GM19099 (cell line): ENCODE measurements around the gene RASAL2.

Experiments
- POLR2A ChIP-seq: IDR thresholded peaks from 3 replicates; pipeline ENCODE4 v1.6.1; 2011; ENCODE audit warnings: low read depth; ENCODE audit not compliant: insufficient read length; ENCODE audit errors: extremely low read depth

Gene RASAL2

GRCh38 chr1:178510155-178510554 lies 416.3 kb downstream of the RASAL2 start:
- no peak for TF ChIP-seq POLR2A

DNA sequence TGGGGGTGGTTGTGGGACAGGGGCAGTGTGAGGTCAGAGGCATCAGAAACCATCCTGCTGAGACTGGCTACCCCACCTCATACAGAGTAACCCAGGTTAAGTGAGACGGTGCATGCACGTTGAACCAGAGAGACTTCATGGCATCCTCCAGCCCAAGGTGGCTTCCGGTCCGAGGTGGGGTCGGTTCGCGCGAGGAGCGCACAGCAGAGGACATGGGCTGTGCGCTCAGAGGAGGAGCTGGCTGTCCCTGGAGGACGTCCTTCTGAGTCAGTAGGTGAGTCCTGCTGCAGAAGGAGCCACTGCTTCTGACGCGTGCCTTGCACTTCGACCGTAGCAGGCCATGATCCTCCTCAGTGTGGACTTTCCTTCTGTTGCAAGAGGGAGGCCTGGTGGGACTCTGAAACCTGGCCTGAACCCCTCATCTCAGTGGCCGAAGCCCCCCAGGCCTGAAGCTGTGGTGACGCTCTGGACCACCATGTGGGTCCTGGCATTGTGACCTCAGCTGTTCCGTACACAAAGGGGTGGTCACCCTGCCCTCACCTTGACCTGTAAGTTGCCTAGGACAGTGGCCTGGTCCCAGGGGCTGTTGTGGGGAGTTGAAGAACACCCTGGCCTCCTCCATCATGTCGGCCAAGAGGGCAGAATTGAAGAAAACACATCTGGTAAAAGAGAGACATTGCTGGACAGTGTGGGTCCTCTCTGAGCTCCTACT lies 418.8 kb downstream of the RASAL2 start, which contains the start of gene TEX35:
TEX35 (plus strand) TSS at position 544 of the 712 bp plus-strand sequence; CDS start at position 624, 80 bp downstream.
- no peak for TF ChIP-seq POLR2A

DNA sequence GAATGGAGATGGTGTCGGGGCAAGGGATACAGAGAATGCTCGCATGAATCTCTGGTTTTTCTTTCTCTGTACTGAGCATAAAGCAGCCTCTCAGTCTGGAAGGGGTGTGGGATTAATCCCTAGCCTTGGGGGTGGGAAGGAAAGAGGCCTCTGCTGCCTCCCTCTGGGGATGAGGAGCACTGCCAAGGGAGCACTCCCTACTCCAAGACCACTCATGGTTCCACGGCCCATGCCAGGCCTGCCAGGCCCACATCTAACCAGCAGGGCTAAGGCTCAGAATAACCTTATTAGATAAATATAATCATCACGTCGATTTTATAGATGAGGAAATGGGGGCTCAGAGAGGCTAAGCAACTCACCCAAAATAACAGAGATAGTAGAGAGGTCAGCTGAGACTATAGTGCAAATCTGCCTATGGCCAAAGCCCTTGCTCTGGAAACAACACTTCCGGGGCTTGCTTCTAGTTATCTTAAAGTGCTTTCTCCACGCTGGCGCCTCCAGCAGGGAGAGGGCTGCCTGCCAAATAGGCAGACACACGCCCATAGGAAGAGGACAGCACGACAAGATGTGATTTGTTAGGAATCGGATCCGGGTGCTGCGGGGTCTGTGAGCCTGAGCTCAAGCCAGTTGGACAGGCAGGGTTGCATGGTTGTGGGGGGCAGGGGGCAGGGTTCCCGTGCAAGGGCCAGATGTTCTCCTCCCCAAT lies 419.5 kb downstream of the RASAL2 start:
- no peak for TF ChIP-seq POLR2A

- TF ChIP-seq POLR2A, result no peak
Measured at GRCh38 chr1:178516110-178516509, 422.2 kb downstream of the RASAL2 start.

GRCh38 chr1:178518894-178519293 lies 425.0 kb downstream of the RASAL2 start:
- TF ChIP-seq POLR2A, result no peak

GRCh38 chr1:178520803-178521202 lies 426.9 kb downstream of the RASAL2 start:
- no peak for TF ChIP-seq POLR2A

DNA sequence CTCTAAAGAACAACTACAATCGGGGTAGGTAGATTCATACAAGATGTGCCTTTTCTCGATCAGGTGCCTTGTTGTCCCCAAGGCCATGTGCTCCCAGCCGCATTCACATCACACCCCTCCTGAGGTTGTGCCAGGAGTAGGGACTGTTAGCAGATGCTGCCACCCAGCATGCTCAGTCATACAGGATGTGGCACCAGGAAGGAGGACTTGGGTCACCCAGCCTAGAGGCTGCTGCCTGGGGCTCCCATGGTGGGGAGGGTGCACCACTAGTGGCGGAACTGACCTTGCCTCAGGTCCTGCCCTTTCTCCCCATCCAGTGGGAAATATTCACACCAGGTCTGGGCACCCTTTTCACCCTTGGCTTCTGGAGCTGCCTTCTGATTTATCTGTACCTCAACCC lies 427.3 kb downstream of the RASAL2 start:
- TF ChIP-seq POLR2A, result no peak

DNA sequence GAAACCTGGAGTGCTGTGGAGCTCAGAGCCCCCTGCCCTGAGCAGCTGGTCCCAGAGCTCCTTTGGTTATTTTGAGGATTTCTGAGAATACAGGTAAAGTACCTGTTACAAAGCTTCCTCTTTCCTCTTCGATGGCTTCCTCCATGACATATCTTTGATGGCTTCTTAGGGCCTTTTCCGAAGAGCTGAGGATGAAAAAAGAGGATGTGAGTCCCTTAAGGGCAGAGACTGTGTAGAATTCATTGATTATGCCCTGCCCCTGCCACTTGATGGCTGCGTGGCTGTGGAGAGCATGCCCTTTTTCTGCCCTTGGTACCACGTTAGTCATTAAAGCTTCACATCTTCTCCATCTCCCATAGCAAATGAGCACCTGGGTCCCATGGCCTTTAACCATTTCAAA lies 433.2 kb downstream of the RASAL2 start:
- no peak for TF ChIP-seq POLR2A

DNA sequence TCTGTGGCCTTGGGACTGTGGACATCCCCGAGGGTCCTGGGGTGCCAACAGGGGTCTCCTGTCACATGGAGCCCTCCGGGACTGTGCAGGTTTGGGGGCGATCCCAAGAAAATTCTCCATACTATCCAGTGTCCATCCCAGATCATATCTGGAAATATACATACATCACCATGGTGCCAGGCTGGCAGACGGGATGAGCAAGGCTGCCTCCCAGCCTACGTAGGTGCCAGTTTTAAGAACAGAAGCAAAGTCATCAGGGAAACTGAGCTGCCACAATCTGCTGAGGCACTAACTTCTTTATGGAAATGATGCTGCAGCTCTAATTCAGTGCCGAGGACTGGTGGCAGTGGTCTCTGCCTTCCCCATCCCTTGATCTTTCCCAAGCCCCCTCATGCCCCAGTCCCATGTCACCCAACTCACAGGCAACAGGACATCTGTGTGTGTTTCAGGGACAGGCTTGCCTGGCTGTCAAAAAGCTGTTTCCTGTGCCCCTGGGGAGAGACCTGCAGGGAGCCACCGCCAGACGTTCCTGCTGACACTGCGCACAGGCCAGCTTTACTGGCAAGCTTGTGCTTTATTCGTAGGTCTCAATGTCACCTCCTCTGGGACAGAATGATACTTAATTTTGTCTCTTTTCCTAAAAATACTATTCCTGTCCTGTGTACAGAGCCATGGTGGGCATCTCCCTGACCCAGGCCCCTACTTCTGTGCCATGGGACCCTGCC lies 434.5 kb downstream of the RASAL2 start:
- no peak for TF ChIP-seq POLR2A

- TF ChIP-seq POLR2A, result no peak
Measured at GRCh38 chr1:178528953-178529335, 435.0 kb downstream of the RASAL2 start.

DNA sequence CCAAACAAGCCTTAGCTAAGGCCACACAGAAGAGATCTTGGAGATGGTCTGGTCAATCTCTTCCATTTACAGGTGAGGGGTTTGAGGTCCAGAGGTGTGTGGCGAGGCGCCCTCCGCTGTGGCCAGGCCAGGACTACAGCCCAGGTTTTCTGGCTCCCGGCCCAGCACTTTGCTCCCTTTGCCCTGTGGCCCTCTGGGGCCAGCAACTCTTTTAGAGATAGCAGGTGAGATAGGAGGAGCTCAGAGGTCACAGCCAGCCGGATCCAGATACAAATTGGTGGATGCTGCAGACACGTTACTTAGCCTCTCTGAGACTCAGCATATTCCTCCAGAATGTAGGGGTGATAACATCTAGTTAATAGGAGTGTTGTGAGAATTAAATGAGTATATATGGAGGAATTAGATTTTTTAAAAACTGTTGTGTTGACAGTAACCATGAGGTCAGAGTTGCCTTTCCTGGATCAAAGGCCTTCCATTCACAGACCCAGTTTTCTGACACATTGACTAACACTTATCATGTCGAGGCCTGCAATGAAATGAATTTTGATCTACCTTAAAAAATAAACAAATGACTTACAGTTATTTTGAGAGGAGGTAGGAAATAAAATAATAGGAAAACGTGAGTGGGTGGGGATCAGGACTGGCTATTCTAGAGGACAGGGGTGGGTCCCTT lies 435.6 kb downstream of the RASAL2 start:
- TF ChIP-seq POLR2A, result no peak

DNA sequence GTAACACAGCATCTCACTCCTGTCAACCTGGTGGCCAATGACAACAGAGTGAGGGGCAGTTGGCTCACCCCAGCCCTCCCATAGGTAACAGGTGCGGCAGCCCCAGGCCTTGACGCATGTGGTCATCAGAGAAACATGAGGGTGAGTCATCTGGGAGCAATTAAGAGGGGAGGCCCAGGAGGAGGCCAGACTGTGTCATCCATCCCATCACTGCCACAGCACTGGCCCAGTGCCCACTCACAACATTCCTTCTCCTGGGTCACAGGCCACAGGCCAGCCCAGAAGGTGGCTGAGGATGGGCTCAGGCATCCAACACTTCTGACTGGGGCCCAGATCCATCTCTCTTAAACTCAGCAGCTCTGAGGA lies 436.1 kb downstream of the RASAL2 start:
- TF ChIP-seq POLR2A, result no peak

GRCh38 chr1:178530502-178530901 lies 436.6 kb downstream of the RASAL2 start:
- no peak for TF ChIP-seq POLR2A

GRCh38 chr1:178531887-178532286 lies 438.0 kb downstream of the RASAL2 start:
- TF ChIP-seq POLR2A, result no peak

DNA sequence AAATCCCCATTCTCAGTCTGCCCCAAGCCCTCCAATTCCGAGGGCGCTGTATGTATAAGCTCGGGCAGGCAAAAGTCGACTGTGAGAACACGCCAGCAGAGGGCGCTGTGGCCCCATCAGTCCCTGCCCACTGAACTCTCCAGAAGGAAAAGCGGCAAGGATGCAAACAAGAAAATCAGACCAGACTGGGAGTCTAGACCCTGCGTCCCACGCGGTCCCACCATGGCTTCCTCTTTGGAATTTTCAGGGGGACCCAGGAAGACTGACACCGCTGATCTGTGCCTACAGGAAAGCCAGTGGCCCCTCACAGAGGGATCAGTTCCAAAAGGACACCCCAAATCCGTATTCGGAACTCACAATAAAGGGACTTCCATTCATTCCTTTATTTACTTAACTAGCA lies 438.5 kb downstream of the RASAL2 start:
- no peak for TF ChIP-seq POLR2A
